Ramos (cell line): ENCODE data around the gene SMAD3.

Experiments
- in situ Hi-C: fragments of 300-500 bp; cut with MboI; formaldehyde crosslinking; loops from one replicate; pipeline ENCODE4 v1.14.3; 2022; ENCODE audit warnings: low sequenced_read_pairs; ENCODE audit not compliant: unreplicated experiment

SMAD3 gene

GRCh38 chr15:67092752-67093503 is 27.5 kb downstream of the SMAD3 start:
- in situ Hi-C loops = loop anchor here (25.0 kb wide), 3 partner anchors 694 to 1544 kb away; no protein-coding TSS in a partner anchor

- in situ Hi-C loops = loop anchor here (25.0 kb wide), 3 partner anchors 694 to 1544 kb away; no protein-coding TSS in a partner anchor
Observed at GRCh38 chr15:67093504-67093862, 28.1 kb downstream of the SMAD3 start.

DNA sequence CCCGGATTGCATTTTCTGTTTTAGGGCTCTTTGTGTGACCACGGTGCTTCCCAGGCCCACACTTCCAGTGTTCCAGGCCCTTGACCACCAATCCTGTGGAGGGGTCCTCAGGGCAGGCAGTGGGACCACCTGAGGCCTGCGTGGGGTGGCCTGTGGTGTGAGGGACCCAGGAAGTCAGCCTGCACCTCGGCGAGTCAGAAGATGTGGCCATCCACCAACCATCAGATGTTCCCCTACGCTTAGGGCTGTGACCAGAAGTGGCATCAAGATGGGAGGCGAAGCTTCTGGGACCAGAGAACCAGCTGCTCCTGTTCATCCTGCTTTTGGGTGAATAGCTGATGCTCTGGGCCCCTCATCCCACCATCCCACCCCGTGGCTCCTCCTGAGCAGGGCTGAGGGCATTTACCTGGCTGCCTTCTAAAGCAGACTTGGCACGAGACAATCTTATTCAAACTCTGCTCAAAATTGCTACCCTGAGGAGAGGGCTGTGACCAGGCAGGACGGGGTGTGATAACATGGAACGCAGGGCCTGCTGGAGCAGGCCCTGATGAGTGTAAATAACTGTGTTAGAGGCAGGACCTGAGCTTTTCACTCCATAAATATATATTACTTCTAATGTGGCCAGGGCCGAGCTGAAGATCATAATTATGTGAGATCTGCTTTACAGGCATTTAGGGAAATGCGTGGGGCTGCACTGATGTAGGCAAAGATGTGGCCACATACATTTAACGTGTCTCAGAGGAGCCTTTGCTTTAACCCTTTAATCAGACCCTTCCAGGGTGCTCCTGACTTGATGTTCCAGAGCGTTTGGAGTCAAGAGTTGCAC is 28.8 kb downstream of the SMAD3 start:
- in situ Hi-C loops = loop anchor here (25.0 kb wide), 3 partner anchors 693 to 1543 kb away; no protein-coding TSS in a partner anchor

GRCh38 chr15:67095912-67096311 is 30.5 kb downstream of the SMAD3 start:
- in situ Hi-C loops = loop anchor here (25.0 kb wide), 3 partner anchors 691 to 1541 kb away; no protein-coding TSS in a partner anchor

GRCh38 chr15:67096546-67097294 is 31.3 kb downstream of the SMAD3 start:
- in situ Hi-C loops = loop anchor here (25.0 kb wide), 3 partner anchors 691 to 1541 kb away; no protein-coding TSS in a partner anchor

GRCh38 chr15:67097424-67097823 is 32.0 kb downstream of the SMAD3 start:
- in situ Hi-C loops = loop anchor here (25.0 kb wide), 3 partner anchors 690 to 1540 kb away; no protein-coding TSS in a partner anchor

GRCh38 chr15:67097930-67098740 is 32.7 kb downstream of the SMAD3 start:
- in situ Hi-C loops = loop anchor here (25.0 kb wide), 3 partner anchors 689 to 1539 kb away; no protein-coding TSS in a partner anchor

DNA sequence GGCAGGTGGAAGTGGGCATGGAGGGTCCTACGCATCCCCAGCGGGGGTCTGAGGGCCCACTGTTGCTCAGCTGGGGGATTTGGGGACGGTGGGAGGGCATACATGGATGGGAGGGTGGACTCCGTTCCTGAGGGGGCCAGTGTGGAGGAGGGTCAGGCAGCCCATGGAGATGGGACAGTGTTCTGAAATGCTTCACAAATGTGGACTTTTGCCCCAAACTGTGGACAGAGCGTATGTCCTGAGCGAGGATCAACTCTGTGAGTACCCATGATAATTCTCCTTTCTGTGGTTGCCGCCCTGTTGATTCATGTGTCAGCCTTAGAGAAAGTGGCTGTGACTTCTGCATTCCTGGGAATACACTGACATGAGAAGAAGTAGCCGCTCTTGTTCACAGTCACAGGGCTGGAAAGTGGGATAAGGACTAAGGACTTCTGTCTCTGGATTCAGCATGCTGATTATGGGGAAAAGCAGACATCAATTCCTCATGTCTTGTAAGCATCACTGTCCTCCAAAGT is 33.4 kb downstream of the SMAD3 start:
- in situ Hi-C loops = loop anchor here (25.0 kb wide), 3 partner anchors 688 to 1538 kb away; no protein-coding TSS in a partner anchor

DNA sequence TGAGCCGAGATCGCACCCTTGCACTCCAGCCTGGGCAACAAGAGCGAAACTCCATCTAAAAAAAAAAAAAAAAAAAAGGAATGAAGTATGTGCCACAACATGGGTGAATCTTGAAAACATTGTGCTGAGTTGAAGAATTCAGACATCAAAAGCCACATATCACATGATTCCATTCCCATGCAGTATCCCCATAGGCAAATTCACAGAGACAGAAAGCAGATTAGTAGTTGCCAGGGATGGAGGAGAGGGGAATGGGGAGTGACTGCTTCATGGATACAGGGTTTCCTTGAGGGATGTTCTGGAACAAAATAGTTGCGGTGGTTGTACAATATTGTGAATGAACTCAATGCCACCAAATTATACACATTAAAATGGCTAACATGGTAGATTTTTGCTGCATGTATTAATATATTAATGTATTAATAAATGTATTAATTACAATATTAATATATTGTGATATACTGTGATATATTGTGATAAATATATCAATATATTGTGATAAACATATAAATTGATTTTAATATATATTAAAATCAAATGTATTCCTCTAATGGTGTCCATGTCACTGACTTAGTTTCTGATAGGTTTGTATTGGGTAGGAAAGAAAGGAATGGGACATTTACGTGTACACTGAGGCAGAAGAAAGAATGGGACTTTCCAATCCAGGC is 34.9 kb downstream of the SMAD3 start:
- in situ Hi-C loops = no loop called here

DNA sequence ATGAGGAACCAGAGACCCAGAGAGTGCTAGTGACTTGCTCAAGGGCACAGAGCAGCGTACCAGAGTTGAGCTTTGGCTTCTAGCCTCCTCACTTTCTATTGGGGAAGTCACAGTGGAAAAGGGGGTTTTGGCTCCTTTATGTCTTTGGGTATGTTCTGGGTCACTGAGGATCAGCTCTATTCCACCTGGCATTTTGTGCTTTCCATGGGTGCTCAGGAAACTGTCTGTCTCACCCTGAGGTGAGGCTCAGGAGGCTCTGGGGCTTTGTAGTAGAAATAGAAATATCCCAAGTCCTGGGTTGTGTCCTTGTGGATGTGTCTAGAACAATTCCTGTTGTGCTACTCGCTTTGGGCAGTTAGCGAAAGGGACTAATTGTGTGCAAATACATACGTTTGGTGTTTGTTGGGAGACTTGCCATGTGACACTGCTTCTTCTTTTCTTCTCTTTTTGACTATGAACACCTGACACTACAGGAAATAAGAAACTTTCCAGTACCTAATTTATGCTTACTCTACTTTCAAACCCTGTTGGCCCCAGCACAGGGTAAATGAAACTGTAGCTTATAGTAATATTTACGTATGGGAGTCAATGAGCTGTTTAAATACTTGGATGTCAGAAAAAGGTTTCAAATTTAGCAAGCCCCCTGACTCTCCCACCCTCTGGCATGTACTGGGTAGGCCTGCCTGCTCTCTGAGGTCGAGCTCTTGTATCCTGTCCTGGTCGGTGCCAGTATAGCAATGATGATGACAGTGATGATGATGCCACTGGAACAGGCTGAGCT is 35.6 kb downstream of the SMAD3 start:
- in situ Hi-C loops = no loop called here

DNA sequence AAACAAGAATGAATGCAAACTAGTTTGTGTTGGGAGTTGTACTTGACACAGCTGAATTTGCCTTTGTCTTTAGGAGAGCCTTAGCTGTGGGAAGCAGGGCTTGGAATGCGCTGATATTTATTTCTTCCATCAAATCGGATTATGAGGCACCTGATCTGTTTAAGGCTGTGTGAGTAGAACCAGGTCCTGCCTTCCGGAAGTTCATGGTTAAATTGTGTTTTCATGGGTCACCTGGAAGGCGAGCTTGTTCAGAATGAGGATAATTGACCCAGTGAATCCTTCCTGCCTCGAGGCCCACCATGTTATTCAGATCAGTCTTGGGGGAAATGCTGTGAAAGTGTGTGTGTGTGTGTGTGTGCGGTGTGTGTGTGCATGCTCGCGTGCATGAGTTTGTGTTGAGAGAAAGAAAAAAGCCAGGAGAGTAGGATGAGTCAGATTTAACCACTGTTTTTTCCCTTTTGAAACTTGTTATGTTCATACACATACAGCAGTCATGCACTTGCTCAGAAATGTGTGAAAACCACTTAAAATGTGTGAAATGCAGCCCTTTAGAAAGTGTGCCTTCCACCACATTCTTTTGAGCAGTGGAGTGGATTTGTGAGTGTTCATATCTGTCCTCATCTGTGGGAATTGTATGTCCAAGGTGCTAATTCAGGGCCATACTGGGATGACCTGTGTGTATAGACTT is 36.7 kb downstream of the SMAD3 start:
- in situ Hi-C loops = no loop called here

DNA sequence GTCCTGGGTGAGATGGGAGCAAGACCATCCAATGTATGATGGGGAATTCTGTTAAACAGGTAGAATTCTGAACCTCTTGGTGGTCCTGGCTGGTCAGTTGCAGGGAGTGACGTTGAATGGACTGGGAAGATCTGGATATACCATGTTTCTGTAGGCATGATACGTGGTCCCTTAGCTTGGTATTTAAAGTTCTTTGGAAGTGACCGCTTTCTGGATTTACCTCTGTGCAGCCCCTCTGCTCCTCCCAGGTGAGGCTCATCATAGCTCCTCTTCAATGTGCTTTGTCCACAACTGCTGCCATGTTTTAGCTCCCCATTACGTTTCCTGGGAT is 37.2 kb downstream of the SMAD3 start:
- in situ Hi-C loops = no loop called here

- in situ Hi-C loops = no loop called here
Observed at GRCh38 chr15:67103021-67103420, 37.6 kb downstream of the SMAD3 start.

DNA sequence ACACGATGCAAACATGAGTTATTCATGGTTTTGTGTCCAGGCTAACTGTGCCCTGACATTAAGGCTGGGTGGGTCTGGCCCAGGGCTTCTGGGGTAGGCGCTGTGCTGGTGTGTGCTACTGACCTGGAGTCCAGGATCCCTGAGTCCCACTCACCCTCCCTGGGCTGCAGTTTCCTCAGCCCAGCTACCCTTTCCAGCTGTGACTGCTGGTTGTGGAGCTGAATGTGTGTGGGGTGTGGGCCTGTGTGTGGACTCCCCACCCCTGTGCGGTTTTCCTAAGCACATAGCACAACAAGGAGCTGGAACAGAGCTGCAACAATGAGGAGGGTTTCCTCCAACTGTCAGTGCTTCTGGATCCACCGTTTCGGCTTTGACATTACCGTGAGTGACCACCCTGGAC is 38.0 kb downstream of the SMAD3 start:
- in situ Hi-C loops = no loop called here

- in situ Hi-C loops = no loop called here
Observed at GRCh38 chr15:67103869-67104268, 38.5 kb downstream of the SMAD3 start.

DNA sequence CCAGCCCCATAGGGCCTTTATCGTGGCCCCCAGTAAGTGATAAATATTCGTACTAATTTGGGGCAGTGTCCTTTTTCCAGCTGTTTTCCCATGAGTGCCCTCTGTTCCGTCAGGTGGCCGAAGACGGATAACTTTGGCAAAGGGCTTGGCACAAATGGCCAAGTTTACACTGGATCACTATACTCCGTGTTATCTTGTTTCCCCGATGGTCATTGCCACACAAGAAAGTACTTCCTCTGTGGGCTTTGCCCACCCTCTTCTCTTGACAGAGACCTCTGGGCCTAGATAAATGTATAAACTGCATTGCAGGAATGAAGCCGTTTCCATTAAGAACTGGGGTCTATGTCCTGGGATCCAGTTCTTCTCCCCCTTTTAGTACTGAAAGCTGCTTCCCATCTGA is 39.1 kb downstream of the SMAD3 start:
- in situ Hi-C loops = no loop called here
